Diencephalon (tissue), 1 donor: Measurements from ENCODE around the gene RPE. TPM values are rescaled to one million over a fixed set of nuclear protein-coding genes. Genes with fewer than 3 reads are reported as not detected.

ENCODE experiments used
- total RNA-seq: library from RNA; depleted of rRNA; stranded (reverse); fragments of >200 nt; gene quantifications from one replicate; pipeline ENCODE4 v1.2.3, GENCODE V29; 2014

The RPE gene
- 66.7 TPM for total RNA-seq

GRCh38 chr2:210002158-210003157 is at the start of gene RPE:
TSS of gene RPE (plus strand) at chr2:210002638. CDS start at chr2:210002662, 24 bp downstream.

Other genes with a start within 250 kb of the RPE start
- 26.5 TPM for gene UNC80, start 230.8 kb upstream of the RPE start, total RNA-seq
- 82.4 TPM for gene KANSL1L, start 168.8 kb downstream of the RPE start, total RNA-seq
- 4.8 TPM for gene ACADL, start 222.8 kb downstream of the RPE start, total RNA-seq